Measurements from ENCODE around the gene FAM171A1.
A peak's percentile ranks its signal among the peaks of the same experiment; 100 is the strongest.

FAM171A1 gene

DNA sequence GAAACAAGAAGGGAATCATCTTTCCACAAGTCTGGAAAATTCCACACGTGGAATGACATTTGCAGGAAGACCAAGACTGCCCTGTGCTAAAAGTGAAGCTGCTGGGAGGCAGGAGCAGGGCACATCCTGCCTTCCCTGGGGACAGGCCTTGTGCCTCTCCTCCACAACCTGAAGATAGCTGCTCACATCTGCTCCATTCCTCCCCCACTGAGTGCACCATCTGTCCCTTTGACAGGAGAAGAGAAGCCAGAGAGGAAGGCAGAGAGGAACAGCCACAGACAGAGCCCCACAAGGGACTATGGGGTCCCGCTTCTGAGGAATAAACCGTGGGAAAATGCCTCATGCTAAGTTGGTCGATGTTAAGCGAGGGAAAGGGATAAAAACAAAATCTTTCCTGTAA lies 15.9 kb upstream of the FAM171A1 start:
- DNase-seq = no peak
- no peak for TF ChIP-seq GATA1 (IDR thresholded peaks at IDR 0.05; ENCODE audit: low read depth, low read length)
- no peak for TF ChIP-seq POLR2A (IDR thresholded peaks at IDR 0.05; ENCODE audit: low read length)

DNA sequence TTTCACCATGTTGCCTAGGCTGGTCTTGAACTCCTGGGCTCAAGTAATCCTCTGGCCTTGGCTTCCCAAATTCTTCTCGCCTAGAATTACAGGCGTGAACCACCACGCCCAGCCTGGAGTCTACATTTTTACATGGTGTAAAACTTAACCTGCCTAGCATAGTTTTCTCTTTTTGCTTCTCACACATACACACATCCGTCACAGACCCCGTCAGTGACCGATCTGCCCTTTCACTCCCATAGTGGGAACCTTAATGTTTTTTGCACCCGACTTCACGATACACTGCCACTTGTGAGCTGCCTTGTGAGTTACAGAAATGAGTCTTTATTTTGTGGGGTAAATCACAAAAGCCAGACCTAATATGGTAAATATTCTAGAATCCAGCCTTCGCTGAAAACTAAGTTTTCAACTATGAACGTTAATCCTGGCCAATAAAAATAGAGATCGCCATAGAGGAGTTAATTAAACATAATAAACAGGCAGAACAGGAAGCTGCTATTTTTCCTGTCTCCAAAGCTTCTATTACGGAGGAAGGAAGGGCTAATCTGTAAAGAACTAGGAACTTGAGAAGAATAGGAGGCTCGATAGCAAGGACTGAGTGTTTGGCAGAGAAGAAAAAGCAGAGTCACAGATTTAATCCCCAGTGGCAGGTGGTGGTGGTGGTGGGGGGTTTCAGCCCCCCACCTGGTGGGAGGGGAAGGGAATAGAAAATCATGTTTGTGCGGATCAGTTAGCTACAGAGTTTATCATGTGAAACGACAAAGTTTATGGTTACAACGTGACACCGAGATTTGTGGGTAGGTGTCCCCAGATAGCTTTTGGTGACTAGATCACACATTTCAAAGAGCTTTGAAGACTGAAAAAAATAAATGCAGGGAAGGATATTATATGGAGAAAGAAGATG lies 14.7 kb upstream of the FAM171A1 start:
- DNase-seq = no peak
- no peak for TF ChIP-seq POLR2A (IDR thresholded peaks at IDR 0.05; ENCODE audit: low read length)
- TF ChIP-seq GATA1 (IDR thresholded peaks at IDR 0.05; ENCODE audit: low read depth, low read length) = no peak

DNA sequence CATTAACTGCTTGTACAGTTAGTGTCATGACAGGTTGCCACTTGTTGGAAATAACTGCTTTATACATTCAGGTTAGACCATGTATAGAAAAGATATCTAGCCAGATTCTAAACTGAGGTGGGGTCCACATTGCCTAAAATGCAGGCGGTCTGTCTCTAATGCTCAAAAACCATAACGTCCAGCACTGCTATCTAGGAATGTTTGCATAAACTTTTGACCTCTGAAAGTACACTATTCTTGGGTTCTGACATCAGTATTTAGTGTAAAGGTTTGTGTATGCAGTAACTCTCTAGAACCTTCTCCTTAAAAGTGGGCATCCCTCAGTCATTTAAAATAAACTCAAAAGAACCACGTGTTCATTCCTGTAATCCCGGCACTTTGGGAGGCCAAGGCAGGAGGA lies 10.3 kb upstream of the FAM171A1 start:
- DNase-seq = no peak
- TF ChIP-seq GATA1 (IDR thresholded peaks at IDR 0.05; ENCODE audit: low read depth, low read length) (no peak), POLR2A (IDR thresholded peaks at IDR 0.05; ENCODE audit: low read length) (no peak)

DNA sequence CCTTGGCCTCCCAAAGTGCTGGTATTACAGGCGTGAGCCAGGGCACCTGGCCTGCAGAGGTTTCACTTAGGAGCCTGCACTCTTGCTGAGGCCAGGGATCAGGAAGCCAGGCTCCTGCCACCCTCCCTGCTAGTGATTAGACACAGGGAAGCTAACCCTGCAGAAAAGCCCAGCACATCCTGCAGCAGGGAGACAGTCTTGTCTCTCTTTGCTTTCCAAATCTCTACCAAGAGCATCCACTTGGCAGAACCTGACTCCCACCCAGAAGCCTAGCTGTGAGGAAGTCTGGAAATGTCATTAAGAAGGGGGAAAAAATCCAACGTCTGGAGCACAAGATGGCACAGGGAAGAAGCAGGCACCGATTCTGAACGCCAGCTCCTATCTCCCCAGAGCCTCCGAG lies 8.0 kb upstream of the FAM171A1 start:
- no peak for DNase-seq
- TF ChIP-seq POLR2A (IDR thresholded peaks at IDR 0.05; ENCODE audit: low read length) (no peak), GATA1 (IDR thresholded peaks at IDR 0.05; ENCODE audit: low read depth, low read length) (no peak)

DNA sequence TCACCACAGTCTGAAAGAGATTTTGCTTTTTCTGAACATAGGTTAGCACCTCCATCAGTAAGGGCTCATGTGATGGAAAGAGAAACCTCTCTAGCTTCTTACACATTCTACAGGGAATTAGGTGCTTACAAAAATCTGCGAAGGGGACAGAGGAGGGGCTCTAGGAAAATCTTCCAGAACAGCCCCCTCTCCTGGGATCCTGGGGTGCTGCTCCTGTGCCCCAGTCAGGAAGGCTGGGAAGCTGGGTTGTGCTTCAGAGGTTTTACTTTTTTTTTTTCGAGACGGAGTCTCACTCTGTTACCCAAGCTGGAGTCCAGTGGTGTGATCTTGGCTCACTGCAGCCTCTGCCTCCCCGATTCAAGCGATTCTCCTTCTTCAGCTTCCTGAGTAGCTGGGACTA lies 7.5 kb upstream of the FAM171A1 start:
- DNase-seq = no peak
- TF ChIP-seq POLR2A (IDR thresholded peaks at IDR 0.05; ENCODE audit: low read length) (no peak), GATA1 (IDR thresholded peaks at IDR 0.05; ENCODE audit: low read depth, low read length) (no peak)

DNA sequence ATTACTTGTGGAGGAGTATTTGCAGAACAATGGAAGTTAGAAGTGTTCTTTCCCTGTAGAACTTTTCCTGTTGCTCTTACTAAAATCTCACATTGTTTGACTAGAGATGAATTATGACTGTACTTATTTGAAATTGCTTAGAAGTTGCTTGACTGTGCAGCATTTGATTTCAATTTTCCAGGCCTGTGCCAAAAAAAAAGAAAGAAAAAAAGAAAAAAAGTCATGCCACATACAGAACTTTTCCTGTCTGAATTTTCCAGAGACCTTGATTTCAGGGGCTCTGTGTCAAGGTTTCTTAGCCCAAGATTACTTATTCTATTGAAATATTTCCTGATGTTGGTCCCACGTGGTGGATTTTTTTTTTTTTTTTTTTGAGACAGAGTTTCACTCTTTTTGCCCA lies 3.5 kb upstream of the FAM171A1 start:
- TF ChIP-seq GATA1 (IDR thresholded peaks at IDR 0.05; ENCODE audit: low read depth, low read length) = no peak
- no peak for TF ChIP-seq POLR2A (IDR thresholded peaks at IDR 0.05; ENCODE audit: low read length)
- no peak for DNase-seq

DNA sequence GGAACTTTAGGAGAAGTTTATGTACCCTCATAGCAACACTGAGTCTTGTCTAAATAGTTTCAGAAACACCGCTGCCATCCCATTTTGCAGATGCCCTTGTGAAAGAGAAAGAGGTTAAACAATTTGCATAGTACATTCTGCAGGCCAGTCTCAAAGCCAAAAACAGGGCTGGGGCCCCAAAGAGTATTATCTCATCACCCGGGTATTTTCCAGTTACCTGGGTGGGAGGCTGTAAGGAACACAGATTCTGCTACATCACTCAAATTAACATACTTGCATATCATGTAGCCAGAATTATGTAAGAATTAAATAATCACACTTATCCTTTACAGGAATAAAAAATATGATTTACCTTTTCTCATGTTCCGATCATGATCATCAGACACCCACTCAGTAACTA lies 3.1 kb upstream of the FAM171A1 start:
- no peak for TF ChIP-seq POLR2A (IDR thresholded peaks at IDR 0.05; ENCODE audit: low read length)
- no peak for TF ChIP-seq GATA1 (IDR thresholded peaks at IDR 0.05; ENCODE audit: low read depth, low read length)
- no peak for DNase-seq

DNA sequence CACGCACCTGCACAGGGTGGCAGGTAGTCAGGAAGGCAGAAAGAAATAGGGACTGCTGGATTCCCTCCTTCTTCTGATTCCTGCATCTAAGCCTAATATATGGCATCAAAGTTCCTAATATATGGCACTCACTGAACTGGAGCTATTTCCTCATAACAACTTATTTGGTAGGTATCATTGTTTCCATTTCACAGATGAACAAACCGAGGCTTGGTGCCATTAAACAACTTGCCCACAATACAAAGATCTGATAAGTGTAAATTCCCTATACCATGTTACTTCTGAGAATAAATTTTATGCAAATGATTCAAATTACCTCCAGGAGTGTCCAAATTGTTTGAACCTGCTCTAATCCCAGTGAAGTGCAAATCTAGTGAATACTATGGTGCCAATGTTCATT lies 2.1 kb upstream of the FAM171A1 start:
- TF ChIP-seq GATA1 (IDR thresholded peaks at IDR 0.05; ENCODE audit: low read depth, low read length) (no peak), POLR2A (IDR thresholded peaks at IDR 0.05; ENCODE audit: low read length) (no peak)
- DNase-seq = no peak

DNA sequence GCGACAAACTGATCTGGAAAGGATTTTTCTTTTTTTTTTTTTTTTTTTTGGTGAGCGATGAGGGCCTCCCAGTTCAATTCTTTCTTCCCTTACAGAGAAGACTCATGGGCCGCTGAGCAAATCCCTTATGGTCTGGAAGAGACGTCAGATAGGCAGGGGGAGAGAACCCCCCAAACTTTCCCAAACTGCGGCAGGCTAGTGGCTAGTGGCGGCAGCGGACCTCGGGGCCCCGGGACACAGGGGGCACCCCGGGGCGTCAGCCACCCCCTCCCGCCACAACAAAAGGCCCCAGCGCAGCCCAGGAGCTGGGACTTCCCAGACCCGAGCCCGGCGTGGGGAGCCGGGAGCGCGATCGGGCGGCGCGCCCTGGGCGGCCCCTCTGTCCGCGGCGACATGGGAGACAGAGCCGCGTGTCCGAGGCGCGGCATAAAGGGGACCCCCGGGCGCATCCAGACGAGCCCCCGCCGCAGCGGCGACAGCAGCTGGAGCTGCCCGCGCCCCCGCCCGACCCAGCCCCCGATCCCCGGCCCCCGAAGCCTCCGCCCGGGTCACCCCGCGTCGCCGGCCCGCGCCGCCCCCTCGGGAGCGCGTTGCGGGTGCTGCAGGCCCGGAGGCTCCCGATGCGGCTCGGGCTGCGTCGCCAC lies 755 bp downstream of the FAM171A1 start:
- peak; percentile 32 to 37 for DNase-seq
- TF ChIP-seq POLR2A (IDR thresholded peaks at IDR 0.05; ENCODE audit: low read length) = no peak
- no peak for TF ChIP-seq GATA1 (IDR thresholded peaks at IDR 0.05; ENCODE audit: low read depth, low read length)

DNA sequence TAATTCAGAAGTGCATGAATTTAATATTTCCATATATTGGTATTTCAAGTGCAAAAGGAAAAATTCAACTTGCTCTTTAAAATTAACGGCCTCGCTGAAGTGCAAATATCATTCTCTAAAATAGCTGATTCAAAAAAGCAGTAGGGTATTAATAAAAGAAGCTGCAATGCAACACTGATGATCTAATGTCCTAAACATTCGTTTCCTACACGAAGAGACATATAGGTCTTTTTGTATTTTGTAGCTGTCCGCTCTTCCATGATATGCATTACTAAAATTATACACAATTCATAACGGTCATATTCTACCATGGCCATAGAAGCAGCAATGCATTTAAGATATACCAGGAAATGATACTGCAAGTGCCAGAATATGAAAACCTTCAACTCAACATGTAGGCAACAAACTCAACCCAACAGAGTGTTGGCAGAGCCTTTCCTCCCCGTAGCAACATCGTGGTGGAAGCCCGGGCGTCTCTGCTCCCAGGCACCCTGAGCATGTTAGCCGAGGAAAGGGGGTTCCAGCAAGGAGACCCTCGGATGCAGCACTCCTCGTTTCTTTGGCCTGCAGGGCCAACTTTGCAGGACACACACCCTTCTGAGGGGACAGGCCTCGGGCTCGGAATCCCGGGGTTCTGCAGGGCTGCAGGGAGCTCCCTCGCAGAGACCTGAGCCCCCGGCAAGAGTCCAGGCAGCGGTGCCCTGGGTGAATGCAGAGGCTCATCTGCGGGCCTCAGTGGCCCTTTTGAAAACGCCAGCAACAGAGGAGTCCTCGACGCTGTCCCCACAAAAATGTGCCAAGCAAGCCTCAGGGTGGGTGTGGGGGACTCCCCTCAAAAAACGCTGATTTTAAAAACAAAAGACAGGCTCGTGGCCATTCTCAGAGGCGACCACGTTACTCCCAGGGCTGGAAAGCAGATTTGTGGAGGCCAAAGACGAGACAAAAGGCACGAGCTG lies 1.6 kb downstream of the FAM171A1 start:
- TF ChIP-seq GATA1 (IDR thresholded peaks at IDR 0.05; ENCODE audit: low read depth, low read length) = no peak
- peak; percentile 22 to 35 for DNase-seq

DNA sequence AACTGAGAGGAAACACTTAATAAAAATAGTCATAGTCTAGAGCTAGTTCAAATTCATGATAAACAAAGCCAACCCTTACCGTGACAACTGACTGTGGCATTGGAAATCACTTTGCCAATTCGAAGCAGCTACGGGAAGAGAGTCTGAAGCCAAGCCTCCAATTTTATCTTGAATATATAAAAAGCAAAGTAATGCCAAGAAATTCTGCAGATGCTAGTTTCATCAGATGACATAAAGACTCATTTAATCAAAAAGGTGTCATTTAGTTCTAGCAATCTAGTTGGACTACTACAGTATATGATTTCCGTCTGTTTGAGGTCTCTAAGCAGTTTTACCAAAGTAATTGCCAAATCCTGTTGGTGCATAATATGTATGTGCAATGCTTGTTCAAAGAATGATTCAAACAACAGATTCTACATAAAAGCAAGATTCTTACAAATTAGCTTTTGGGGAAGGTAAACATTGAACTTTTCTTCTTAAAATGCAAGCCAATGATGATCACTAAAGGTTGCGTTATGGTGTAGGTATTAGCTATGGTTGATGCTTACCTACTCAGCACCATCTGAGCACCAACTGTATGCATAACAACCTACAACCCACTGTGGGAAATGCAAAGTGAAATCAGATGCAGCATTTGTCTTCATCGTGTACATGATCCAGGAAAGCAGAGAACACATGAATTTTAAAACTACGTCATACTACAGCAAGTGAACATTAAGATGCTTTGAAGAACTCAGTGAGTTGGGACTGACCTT lies 2.8 kb downstream of the FAM171A1 start:
- TF ChIP-seq GATA1 (IDR thresholded peaks at IDR 0.05; ENCODE audit: low read depth, low read length) = no peak
- no peak for TF ChIP-seq POLR2A (IDR thresholded peaks at IDR 0.05; ENCODE audit: low read length)
- DNase-seq = no peak

DNA sequence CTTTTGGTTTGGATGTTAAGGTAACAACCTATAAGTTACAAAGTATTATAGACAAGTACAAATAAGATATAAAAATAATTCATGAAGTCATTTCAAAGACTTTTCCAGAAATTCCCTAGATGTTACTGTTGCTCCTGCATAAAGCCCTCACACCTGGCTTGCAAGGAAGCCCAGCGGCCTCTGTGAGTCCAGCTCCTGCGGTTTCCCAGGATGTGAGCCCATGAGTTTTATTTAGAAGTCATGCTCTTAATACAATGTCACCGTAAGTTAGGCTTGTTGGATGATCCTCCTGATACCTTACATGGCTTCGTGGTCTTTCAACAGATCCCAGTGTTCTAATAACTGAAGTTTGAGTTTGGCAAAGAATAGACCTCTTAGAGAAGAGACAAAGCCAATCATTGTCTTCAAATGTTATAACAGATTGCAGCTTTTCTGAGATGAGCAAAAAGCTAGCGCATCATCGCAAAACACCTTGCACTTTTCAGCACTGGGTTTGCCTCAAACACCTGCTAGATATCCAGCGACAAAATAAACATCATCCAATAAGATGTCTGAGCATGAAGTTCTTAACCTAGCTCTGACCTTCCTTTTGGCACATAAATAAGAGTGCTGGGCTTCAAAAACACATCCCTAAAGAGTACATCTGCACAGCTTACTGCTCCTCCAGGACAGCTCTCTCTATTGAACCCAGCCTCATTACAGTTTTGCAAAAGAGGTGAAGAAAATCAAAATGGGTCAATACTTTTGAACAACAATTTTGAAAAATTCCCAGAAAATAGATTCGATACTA lies 3.6 kb downstream of the FAM171A1 start:
- TF ChIP-seq GATA1 (IDR thresholded peaks at IDR 0.05; ENCODE audit: low read depth, low read length) (no peak), POLR2A (IDR thresholded peaks at IDR 0.05; ENCODE audit: low read length) (no peak)
- no peak for DNase-seq

DNA sequence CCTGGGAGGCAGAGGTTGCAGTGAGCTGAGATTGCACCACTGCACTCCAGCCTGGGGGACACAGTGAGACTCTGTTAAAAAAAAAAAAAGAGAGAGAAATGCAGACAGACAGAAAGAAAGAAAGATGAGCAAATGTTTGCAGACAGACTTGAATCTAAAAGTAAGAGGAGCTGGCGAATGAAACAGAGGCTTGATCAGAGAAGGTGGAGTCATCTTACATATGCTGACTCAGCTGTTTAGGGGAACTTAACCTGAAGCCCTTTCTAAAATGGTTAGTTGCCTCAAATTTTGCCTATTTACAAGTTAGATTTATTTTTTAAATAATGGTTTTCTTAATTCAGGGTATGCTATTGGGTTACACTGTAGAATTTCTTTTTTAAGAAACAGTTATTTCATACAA lies 5.4 kb downstream of the FAM171A1 start:
- no peak for DNase-seq
- TF ChIP-seq GATA1 (IDR thresholded peaks at IDR 0.05; ENCODE audit: low read depth, low read length) (no peak), POLR2A (IDR thresholded peaks at IDR 0.05; ENCODE audit: low read length) (no peak)

All from erythroblast (primary cell).